Esophagus squamous epithelium (tissue), 5 donors: ENCODE measurements around the gene NLRC5. TPM values are rescaled to one million over a fixed set of nuclear protein-coding genes. Genes with fewer than 3 reads are reported as not detected.

ENCODE experiments used
- DNase-seq: peaks from one replicate; lab custom pipeline; 2025; lab: John Stamatoyannopoulos, UW
- H3K27ac ChIP-seq, 4 donors: fragments of 200-600 bp; sonication (generic); one replicate each; pipeline ENCODE4 v1.5.1; 2016 to 2019; ENCODE audit warnings: mild to moderate bottlenecking in 1 of 4
- H3K27me3 ChIP-seq, 4 donors: fragments of 200-600 bp; sonication (generic); 1 replicate in 3 of 4; 2 replicates in 1 of 4; pipeline versions ENCODE4 v1.5.1 to v1.6.0; 2017 to 2021; ENCODE audit warnings: antibody characterized with exemption in 1 of 4
- H3K36me3 ChIP-seq, 3 donors: fragments of 200-600 bp; sonication (generic); one replicate each; pipeline ENCODE4 v1.5.1; 2016 to 2019
- H3K4me1 ChIP-seq, 3 donors: fragments of 200-600 bp; sonication (generic); one replicate each; pipeline ENCODE4 v1.5.1; 2017 to 2019
- H3K4me3 ChIP-seq, 4 donors: fragments of 200-600 bp; sonication (generic); 1 replicate in 3 of 4; 2 replicates in 1 of 4; pipeline ENCODE4 v1.5.1; 2016 to 2019; ENCODE audit warnings: mild to moderate bottlenecking in 2 of 4, moderate library complexity in 1 of 4
- H3K9me3 ChIP-seq, 3 donors: fragments of 200-600 bp; sonication (generic); one replicate each; pipeline ENCODE4 v1.5.1; 2016 to 2019
- CTCF ChIP-seq, 6 experiments: fragments of 450-650 bp in 4 of 6; fragments of 200-600 bp in 2 of 6; sonication (generic) in 2 of 6; IDR thresholded peaks; one replicate each; pipeline ENCODE4 v1.5.1; 2016 to 2019; ENCODE audit warnings: antibody characterized with exemption in 6 of 6, mild to moderate bottlenecking in 4 of 6, moderate library complexity in 4 of 6
- POLR2A ChIP-seq, 4 donors: fragments of 450-650 bp; IDR thresholded peaks; one replicate each; pipeline ENCODE4 v1.6.1; 2017; ENCODE audit warnings: antibody characterized with exemption in 4 of 4, mild to moderate bottlenecking in 4 of 4, moderate library complexity in 3 of 4
- WGBS, 2 donors: methylation state at CpG; one replicate each; pipeline ENCODE4 v1.1.5; 2018; 5-methylcytosine and 5-hydroxymethylcytosine counted together
- intact Hi-C: fragments of 100-400 bp; cut with DNase I; formaldehyde crosslinking; loops from one replicate; pipeline ENCODE4 v1.15.0; 2022
- total RNA-seq, 4 donors: library from RNA; depleted of rRNA; stranded (reverse); fragments of >200 nt; gene quantifications; one replicate each; pipeline ENCODE4 v1.1.0, GENCODE V29; 2016
- donor health status: DM: yes; HTN: yes; CAD: no.

NLRC5 gene
- total RNA-seq, 4 donors from 2014 or later: 7.7 to 25.2 (median 14.1) TPM

- peaks cover 6 to 40% (median 22%) of the 10 kb centered on the region in 3 donors for H3K4me1 ChIP-seq
- peak; percentile 47 for DNase-seq
- TF ChIP-seq POLR2A (IDR thresholded peaks at IDR 0.05) (no peak), CTCF (IDR thresholded peaks at IDR 0.05) (peak; percentile 86 to 97 (median 92))
- no peaks in the 10 kb centered on the region for H3K9me3 ChIP-seq
- no peak overlapping the region for H3K4me3 ChIP-seq
- no peaks in the 10 kb centered on the region for H3K36me3 ChIP-seq
- peaks cover 0 to 21% (median 0%) of the 10 kb centered on the region in 4 donors for H3K27me3 ChIP-seq
- intact Hi-C loops: no loop called here
- WGBS, 2 donors: 58 to 70% methylated on average over 18 to 20 of the region's 30 CpGs
- no peak overlapping the region for H3K27ac ChIP-seq
Measured at GRCh38 chr16:56964243-56965148, 24.9 kb upstream of the NLRC5 start.

- H3K9me3 ChIP-seq: no peaks in the 10 kb centered on the region
- H3K4me1 ChIP-seq: peaks cover 6 to 38% (median 22%) of the 10 kb centered on the region in 3 donors
- H3K27ac ChIP-seq: peak overlapping the region; percentile 14 to 44 (median 40)
- intact Hi-C loops: no loop called here
- TF ChIP-seq CTCF (IDR thresholded peaks at IDR 0.05) (no peak), POLR2A (IDR thresholded peaks at IDR 0.05) (no peak)
- WGBS, 2 donors: 80 to 84% methylated on average over 12 of the region's 12 CpGs
- H3K4me3 ChIP-seq: no peak overlapping the region
- no peak for DNase-seq
- no peaks in the 10 kb centered on the region for H3K36me3 ChIP-seq
- peaks cover 0 to 15% (median 0%) of the 10 kb centered on the region in 4 donors for H3K27me3 ChIP-seq
Measured at GRCh38 chr16:56965149-56966092, 23.9 kb upstream of the NLRC5 start.

GRCh38 chr16:56966093-56966475, 23.3 kb upstream of the NLRC5 start:
- DNase-seq: no peak
- Histone ChIP-seq H3K27me3 (peaks cover 0 to 8% (median 0%) of the 10 kb centered on the region in 4 donors), H3K27ac (peak overlapping the region in 3 of 4 donors; percentile 38 to 44 (median 43)), H3K4me1 (peaks cover 6 to 32% (median 19%) of the 10 kb centered on the region in 3 donors), H3K36me3 (no peaks in the 10 kb centered on the region), H3K4me3 (no peak overlapping the region), H3K9me3 (no peaks in the 10 kb centered on the region)
- no peak for TF ChIP-seq CTCF (IDR thresholded peaks at IDR 0.05)
- TF ChIP-seq POLR2A (IDR thresholded peaks at IDR 0.05): no peak
- intact Hi-C loops: no loop called here
- 65 to 66% methylated on average over 3 of the region's 3 CpGs for WGBS, 2 donors

GRCh38 chr16:56967733-56968132, 21.6 kb upstream of the NLRC5 start:
- TF ChIP-seq CTCF (IDR thresholded peaks at IDR 0.05): no peak
- TF ChIP-seq POLR2A (IDR thresholded peaks at IDR 0.05): no peak
- 15 to 37% methylated on average over 2 of the region's 2 CpGs for WGBS, 2 donors
- Histone ChIP-seq H3K36me3 (no peaks in the 10 kb centered on the region), H3K27me3 (peaks cover 0 to 8% (median 0%) of the 10 kb centered on the region in 4 donors), H3K4me1 (peaks cover 6 to 22% (median 14%) of the 10 kb centered on the region in 3 donors), H3K27ac (no peak overlapping the region), H3K4me3 (no peak overlapping the region), H3K9me3 (no peaks in the 10 kb centered on the region)
- no peak for DNase-seq
- intact Hi-C loops: no loop called here
